ENCODE measurements around the gene SNAPIN. TPM values are rescaled to one million over a fixed set of nuclear protein-coding genes. Genes with fewer than 3 reads are reported as not detected.
"Not testable (repeated sequence)": the region's sequence is repeated elsewhere in the genome, so short reads cannot be mapped to it uniquely, and the experiment has no call there.

Gene SNAPIN
- total RNA-seq, 1 experiment from 2014 or later: 84.0 TPM

DNA sequence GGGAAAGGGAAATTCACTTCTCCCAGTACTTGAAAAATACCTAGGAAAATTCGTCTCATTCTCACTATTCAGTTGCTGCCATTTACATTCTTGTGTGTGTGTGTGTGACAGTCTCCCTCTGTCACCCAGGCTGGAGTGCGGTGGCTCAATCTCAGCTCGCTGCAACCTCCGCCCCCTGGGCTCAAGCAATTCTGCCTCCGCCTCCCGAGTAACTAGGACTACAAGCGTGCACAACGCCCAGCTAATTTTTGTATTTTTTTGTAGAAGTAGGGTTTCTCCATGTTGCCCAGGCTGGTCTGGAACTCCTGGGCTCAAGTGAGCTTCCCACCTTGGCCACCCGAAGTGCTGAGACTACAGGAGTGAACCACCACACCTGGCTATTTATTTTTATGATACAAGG lies 1.2 kb downstream of the SNAPIN start:
- no peak for DNase-seq
- peak overlapping the region; percentile 98 for H3K4me3 ChIP-seq
- no peaks in the 10 kb centered on the region for H3K27me3 ChIP-seq
- H3K9me3 ChIP-seq: no peaks in the 10 kb centered on the region
- H3K36me3 ChIP-seq: peaks cover 48% of the 10 kb centered on the region

DNA sequence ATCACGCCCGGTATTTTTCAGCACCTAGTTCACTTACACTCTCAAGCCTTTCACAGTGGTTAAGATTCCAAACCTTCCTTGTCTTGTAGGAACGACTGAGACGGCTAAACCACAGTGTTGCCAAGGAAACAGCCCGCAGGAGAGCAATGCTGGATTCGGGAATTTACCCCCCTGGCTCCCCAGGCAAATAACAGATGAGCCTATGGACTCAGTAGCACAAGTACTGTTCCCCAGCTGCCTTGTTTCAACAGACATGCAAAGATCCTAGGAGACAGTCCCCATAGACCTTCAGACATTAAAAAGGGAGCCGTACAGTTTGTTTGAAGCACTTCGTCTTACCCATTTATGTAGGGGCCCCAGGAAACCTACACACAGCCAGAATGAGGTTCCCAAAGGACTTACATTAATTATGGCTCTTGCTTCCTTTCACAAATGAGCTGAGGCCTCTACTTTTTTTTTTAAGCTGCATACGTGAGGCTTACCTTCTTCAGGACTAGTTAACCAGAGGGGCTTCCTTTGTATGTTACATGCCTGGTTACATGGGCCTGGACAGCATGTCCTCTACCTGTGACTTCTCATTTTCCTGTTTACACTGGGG lies 2.7 kb downstream of the SNAPIN start:
- no peak for DNase-seq
- H3K36me3 ChIP-seq: peaks cover 63% of the 10 kb centered on the region
- H3K9me3 ChIP-seq: no peaks in the 10 kb centered on the region
- H3K4me3 ChIP-seq: no peak overlapping the region
- no peaks in the 10 kb centered on the region for H3K27me3 ChIP-seq

GRCh38 chr1:153662269-153662668 lies 3.8 kb downstream of the SNAPIN start:
- H3K9me3 ChIP-seq: no peaks in the 10 kb centered on the region
- peaks cover 74% of the 10 kb centered on the region for H3K36me3 ChIP-seq
- H3K27me3 ChIP-seq: no peaks in the 10 kb centered on the region
- H3K4me3 ChIP-seq: no peak overlapping the region
- no peak for DNase-seq

DNA sequence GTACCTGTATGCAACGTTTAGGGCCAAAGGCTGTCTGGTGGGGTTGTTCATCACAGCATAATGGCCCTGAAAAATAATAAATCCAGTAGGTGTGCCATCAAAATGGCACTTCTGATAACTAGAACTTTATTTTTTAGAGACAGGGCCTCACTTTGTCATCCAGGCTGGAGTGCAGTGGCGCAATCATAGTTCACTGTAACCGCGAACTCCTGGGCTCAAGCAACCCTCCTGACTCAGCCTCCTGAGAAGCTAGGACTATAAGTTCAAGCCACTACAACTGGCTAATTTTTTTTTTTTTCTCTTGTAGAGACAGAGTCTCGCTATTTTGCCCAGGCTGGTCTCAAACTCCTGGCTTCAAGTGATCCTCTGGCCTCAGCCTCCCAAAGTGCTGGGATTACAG lies 4.7 kb downstream of the SNAPIN start:
- H3K9me3 ChIP-seq: no peaks in the 10 kb centered on the region
- peaks cover 83% of the 10 kb centered on the region for H3K36me3 ChIP-seq
- DNase-seq: peak; percentile 22
- no peaks in the 10 kb centered on the region for H3K27me3 ChIP-seq
- H3K4me3 ChIP-seq: no peak overlapping the region

GRCh38 chr1:153667439-153667838 lies 8.9 kb downstream of the SNAPIN start:
- H3K9me3 ChIP-seq: no peaks in the 10 kb centered on the region
- no peak for DNase-seq
- H3K4me3 ChIP-seq: no peak overlapping the region
- peaks cover 82% of the 10 kb centered on the region for H3K36me3 ChIP-seq
- H3K27me3 ChIP-seq: no peaks in the 10 kb centered on the region

GRCh38 chr1:153668672-153669071 lies 10.2 kb downstream of the SNAPIN start:
- not testable (repeated sequence) for H3K27me3 ChIP-seq, DNase-seq, H3K9me3 ChIP-seq, H3K4me3 ChIP-seq
- peaks cover 70% of the 10 kb centered on the region for H3K36me3 ChIP-seq

DNA sequence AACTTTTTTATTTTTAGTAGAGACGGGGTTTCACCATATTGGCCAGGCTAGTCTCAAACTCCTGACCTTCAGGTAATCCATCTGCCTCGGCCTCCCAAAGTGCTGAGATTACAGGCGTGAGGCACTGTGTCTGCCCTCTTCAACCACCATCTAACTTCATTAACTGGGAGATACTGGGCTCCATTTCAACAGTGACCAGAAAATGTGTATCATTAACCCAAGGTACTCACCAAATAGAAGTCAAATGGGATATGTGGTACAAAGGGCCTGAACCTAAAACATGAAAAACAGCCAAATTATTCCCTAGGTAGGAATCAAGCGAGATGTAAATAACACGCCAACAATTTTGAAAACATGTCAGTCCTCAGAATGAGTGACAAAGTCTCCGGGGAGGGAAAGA lies 11.1 kb downstream of the SNAPIN start:
- H3K36me3 ChIP-seq: peaks cover 60% of the 10 kb centered on the region

DNA sequence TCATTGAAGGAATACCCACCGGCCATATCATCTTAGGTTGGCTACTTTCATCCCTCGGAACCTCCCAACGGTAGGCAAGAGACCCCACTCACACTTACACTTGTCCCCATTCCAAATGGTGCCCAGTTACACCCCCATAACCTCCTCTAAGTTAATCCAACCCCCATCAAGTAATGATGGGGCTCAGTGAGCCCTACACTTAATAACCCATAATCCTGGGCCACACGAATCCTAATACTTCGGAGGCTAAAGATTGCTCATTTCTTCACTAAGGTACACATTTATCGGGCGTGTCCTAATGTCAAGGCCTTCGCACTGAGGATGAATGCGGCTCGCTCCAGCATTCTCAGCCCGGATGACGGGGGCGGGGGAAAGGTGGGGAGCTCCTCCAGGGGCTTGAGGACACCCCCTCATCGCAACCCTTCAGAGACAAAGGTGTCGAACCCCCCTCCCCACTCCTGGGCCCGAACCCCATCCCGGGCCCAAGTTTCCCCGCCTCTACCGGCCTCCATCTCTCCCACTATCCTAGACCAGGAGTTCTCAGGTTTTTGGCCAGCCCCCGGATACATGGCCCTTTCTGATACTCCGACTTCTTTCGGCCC lies 11.9 kb downstream of the SNAPIN start:
- no peak for DNase-seq
- Histone ChIP-seq H3K4me3 (peak overlapping the region; percentile 80), H3K27me3 (no peaks in the 10 kb centered on the region), H3K9me3 (no peaks in the 10 kb centered on the region), H3K36me3 (peaks cover 53% of the 10 kb centered on the region)

More for the DNA sequence above, 11.1 kb downstream of the SNAPIN start:
- Histone ChIP-seq H3K4me3 (peak overlapping the region; percentile 80), H3K9me3 (no peaks in the 10 kb centered on the region), H3K27me3 (no peaks in the 10 kb centered on the region)
- no peak for DNase-seq

GRCh38 chr1:153670859-153671627 lies 12.5 kb downstream of the SNAPIN start, which contains the start of gene ILF2:
Gene ILF2, minus strand, starts transcription at chr1:153670993. Its CDS starts 71 bp downstream, at chr1:153670922.
- Histone ChIP-seq H3K27me3 (no peaks in the 10 kb centered on the region), H3K9me3 (no peaks in the 10 kb centered on the region), H3K4me3 (peak within 1 kb of the TSS; percentile 80), H3K36me3 (peaks cover 46% of the 10 kb centered on the region)
- DNase-seq: peak; percentile 98

- peak; percentile 82 for DNase-seq
- Histone ChIP-seq H3K36me3 (peaks cover 39% of the 10 kb centered on the region), H3K4me3 (peak overlapping the region; percentile 57)
- not testable (repeated sequence) for H3K9me3 ChIP-seq, H3K27me3 ChIP-seq
Measured at GRCh38 chr1:153671628-153672353, 13.3 kb downstream of the SNAPIN start.

- Histone ChIP-seq H3K36me3 (peaks cover 21% of the 10 kb centered on the region), H3K9me3 (no peaks in the 10 kb centered on the region), H3K27me3 (peaks cover 4% of the 10 kb centered on the region; the same call in 1 of the 2 replicates), H3K4me3 (no peak overlapping the region)
- no peak for DNase-seq
Measured at GRCh38 chr1:153673511-153673910, 15.0 kb downstream of the SNAPIN start.

GRCh38 chr1:153677718-153678518 lies 19.4 kb downstream of the SNAPIN start:
- Histone ChIP-seq H3K36me3 (no peaks in the 10 kb centered on the region), H3K9me3 (no peaks in the 10 kb centered on the region), H3K4me3 (peak overlapping the region; percentile 39), H3K27me3 (peaks cover 21% of the 10 kb centered on the region)
- DNase-seq: peak; percentile 40

GRCh38 chr1:153678519-153679336 lies 20.2 kb downstream of the SNAPIN start, which contains the start of gene NPR1:
Gene NPR1, plus strand, starts transcription at chr1:153678688. Its CDS starts 421 bp downstream, at chr1:153679109.
- Histone ChIP-seq H3K9me3 (no peaks in the 10 kb centered on the region), H3K27me3 (peaks cover 21% of the 10 kb centered on the region), H3K36me3 (no peaks in the 10 kb centered on the region), H3K4me3 (peak within 1 kb of the TSS; percentile 39)
- peak; percentile 66 for DNase-seq

DNA sequence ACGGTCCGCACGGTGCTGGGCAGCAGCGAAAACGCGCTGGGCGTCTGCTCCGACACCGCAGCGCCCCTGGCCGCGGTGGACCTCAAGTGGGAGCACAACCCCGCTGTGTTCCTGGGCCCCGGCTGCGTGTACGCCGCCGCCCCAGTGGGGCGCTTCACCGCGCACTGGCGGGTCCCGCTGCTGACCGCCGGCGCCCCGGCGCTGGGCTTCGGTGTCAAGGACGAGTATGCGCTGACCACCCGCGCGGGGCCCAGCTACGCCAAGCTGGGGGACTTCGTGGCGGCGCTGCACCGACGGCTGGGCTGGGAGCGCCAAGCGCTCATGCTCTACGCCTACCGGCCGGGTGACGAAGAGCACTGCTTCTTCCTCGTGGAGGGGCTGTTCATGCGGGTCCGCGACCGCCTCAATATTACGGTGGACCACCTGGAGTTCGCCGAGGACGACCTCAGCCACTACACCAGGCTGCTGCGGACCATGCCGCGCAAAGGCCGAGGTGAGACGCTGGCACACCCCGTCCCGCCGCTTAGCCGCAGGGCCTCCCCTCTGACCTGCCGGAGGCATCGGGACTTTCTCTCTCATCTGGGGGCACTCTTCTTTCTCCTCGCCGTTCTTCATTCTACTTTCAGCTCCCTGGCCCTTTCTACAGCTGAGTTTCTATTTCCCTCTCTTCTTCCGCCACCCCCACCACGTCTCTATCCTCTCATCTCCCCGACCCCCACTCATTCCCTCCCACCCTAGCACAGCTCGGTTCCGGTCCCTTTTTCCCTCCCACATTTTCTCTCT lies 21.0 kb downstream of the SNAPIN start:
- Histone ChIP-seq H3K4me3 (peak overlapping the region; percentile 39), H3K36me3 (no peaks in the 10 kb centered on the region), H3K27me3 (peaks cover 21% of the 10 kb centered on the region), H3K9me3 (no peaks in the 10 kb centered on the region)
- DNase-seq: no peak

DNA sequence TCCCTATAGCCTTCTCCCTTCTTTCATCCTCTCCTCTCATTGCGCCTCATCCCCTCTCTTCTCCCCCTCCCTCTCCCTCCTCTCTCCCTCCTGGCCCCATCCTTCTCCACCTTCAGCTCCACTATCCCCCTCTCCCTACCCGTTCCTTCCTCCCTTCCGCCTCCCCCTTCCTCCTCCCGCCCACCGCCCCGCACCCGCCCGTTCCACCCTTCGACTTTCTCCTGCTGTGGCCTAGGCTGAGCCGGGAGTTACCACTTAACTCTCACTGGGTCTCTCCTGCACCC lies 21.6 kb downstream of the SNAPIN start:
- Histone ChIP-seq H3K36me3 (no peaks in the 10 kb centered on the region), H3K4me3 (no peak overlapping the region), H3K9me3 (no peaks in the 10 kb centered on the region), H3K27me3 (peaks cover 21% of the 10 kb centered on the region)
- DNase-seq: no peak

All from MG63 (cell line).